ENCODE results near the gene CDC73.

The CDC73 gene

DNA sequence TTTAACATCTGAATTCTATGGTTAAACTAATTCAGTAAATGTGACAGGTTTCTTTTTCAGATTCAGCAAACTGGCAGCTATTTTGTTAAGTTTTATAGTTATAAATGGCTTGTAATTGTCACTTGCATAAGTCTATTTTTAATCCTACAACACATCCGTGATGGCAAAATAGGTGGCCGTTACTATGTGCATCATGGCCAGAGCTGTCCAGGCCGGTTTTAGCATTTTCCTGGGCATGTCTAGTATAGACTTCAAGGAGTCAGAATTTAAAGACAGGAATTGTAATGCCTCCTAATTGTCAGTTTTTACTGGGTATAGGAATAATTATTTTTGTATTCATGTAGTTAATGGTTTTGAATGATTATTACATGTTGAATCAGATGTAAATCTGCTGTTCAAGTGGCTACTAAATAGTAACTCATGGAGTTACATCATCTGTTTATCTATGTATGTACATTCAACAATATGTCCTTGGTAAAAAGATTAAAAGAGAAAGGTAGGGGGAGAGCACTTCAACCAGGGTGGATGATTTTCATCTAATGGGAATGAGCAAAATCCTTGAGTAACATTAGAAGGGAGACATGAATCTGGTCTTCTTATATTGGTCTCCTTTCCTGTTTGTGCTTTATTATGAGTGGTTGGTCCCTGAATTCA is 67.7 kb downstream of the CDC73 start:
- Histone ChIP-seq H3F3A (ENCODE audit: insufficient read depth, low read length) (no peaks in the 10 kb centered on the region), H3K4me1 (ENCODE audit: low read length) (peaks cover 14% of the 10 kb centered on the region), H3K79me2 (ENCODE audit: low read length) (peaks cover 88% of the 10 kb centered on the region), H3K9me3 (replicated peaks; ENCODE audit: insufficient read depth, low read length) (no peaks in the 10 kb centered on the region), H3K27me3 (replicated peaks; ENCODE audit: insufficient read depth, low read length) (no peaks in the 10 kb centered on the region), H3K4me3 (ENCODE audit: low read length) (no peak overlapping the region), H2AFZ (ENCODE audit: low read length) (no peak overlapping the region), H3K9ac (ENCODE audit: low read length) (no peak overlapping the region), H4K20me1 (ENCODE audit: insufficient read depth, low read length) (no peaks in the 10 kb centered on the region; the same call in 1 of the 2 replicates), H3K36me3 (replicated peaks; ENCODE audit: insufficient read depth, low read length) (no peaks in the 10 kb centered on the region; the same call in 1 of the 2 replicates), H3K9me2 (replicated peaks; ENCODE audit: insufficient read depth, low read length) (no peaks in the 10 kb centered on the region), H3K4me2 (ENCODE audit: low read depth, low read length) (no peak overlapping the region), H3K27ac (ENCODE audit: low read length) (no peak overlapping the region)
- no peak for DNase-seq
- TF ChIP-seq, protein P1, sequence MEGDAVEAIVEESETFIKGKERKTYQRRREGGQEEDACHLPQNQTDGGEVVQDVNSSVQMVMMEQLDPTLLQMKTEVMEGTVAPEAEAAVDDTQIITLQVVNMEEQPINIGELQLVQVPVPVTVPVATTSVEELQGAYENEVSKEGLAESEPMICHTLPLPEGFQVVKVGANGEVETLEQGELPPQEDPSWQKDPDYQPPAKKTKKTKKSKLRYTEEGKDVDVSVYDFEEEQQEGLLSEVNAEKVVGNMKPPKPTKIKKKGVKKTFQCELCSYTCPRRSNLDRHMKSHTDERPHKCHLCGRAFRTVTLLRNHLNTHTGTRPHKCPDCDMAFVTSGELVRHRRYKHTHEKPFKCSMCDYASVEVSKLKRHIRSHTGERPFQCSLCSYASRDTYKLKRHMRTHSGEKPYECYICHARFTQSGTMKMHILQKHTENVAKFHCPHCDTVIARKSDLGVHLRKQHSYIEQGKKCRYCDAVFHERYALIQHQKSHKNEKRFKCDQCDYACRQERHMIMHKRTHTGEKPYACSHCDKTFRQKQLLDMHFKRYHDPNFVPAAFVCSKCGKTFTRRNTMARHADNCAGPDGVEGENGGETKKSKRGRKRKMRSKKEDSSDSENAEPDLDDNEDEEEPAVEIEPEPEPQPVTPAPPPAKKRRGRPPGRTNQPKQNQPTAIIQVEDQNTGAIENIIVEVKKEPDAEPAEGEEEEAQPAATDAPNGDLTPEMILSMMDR (IDR thresholded peaks at IDR 0.05; ENCODE audit: low read length) = no peak
- TF ChIP-seq EZH2 (optimal IDR thresholded peaks at IDR 0.05; ENCODE audit: low read depth, low read length) (no peak), EZH2phosphoT487 (IDR thresholded peaks at IDR 0.05; ENCODE audit: low read length) (no peak)

DNA sequence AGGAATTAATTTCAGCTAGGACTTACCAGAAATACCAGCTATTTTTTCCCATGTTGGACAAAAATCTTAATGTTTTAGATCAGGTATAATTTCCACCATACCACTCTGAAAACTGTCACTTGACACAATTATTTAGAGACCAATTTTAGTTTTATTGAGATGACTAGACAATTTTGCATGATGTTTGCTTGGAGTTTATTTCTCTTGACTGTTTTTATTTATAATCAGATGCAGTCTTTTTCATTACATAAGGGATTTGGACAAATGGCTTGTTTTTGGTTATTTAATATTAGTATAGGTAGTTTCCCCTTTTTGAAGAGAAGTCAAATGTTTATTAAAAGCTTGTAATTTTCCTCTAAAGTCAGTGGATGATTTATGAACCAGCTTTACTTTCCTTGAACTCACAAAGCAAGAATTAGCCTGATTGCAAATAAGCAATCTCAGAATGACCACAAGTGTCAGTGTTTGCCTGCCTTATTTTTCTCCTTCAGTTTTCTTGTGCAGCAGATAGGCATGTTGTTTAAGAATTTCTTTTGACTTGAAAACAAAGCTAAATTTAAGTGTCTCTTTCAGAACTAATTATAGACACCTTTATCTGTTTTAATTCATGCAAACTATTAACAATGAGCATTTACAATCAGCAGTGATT is 68.4 kb downstream of the CDC73 start:
- no peaks in the 10 kb centered on the region for H3K27me3 ChIP-seq (replicated peaks; ENCODE audit: insufficient read depth, low read length)
- DNase-seq = peak; percentile 31
- no peak overlapping the region for H3K27ac ChIP-seq (ENCODE audit: low read length)
- no peaks in the 10 kb centered on the region for H3K9me3 ChIP-seq (replicated peaks; ENCODE audit: insufficient read depth, low read length)
- peaks cover 14% of the 10 kb centered on the region for H3K4me1 ChIP-seq (ENCODE audit: low read length)
- H2AFZ ChIP-seq (ENCODE audit: low read length) = no peak overlapping the region
- H3F3A ChIP-seq (ENCODE audit: insufficient read depth, low read length) = no peaks in the 10 kb centered on the region
- no peaks in the 10 kb centered on the region; the same call in 1 of the 2 replicates for H3K36me3 ChIP-seq (replicated peaks; ENCODE audit: insufficient read depth, low read length)
- TF ChIP-seq, protein P1 (IDR thresholded peaks at IDR 0.05; ENCODE audit: low read length) = peak; percentile 42
- no peak for TF ChIP-seq EZH2phosphoT487 (IDR thresholded peaks at IDR 0.05; ENCODE audit: low read length)
- TF ChIP-seq EZH2 (optimal IDR thresholded peaks at IDR 0.05; ENCODE audit: low read depth, low read length) = no peak
- H3K79me2 ChIP-seq (ENCODE audit: low read length) = peaks cover 86% of the 10 kb centered on the region
- no peaks in the 10 kb centered on the region; the same call in 1 of the 2 replicates for H4K20me1 ChIP-seq (ENCODE audit: insufficient read depth, low read length)
- no peak overlapping the region for H3K4me3 ChIP-seq (ENCODE audit: low read length)
- no peak overlapping the region for H3K4me2 ChIP-seq (ENCODE audit: low read depth, low read length)
- H3K9me2 ChIP-seq (replicated peaks; ENCODE audit: insufficient read depth, low read length) = no peaks in the 10 kb centered on the region
- H3K9ac ChIP-seq (ENCODE audit: low read length) = no peak overlapping the region

DNA sequence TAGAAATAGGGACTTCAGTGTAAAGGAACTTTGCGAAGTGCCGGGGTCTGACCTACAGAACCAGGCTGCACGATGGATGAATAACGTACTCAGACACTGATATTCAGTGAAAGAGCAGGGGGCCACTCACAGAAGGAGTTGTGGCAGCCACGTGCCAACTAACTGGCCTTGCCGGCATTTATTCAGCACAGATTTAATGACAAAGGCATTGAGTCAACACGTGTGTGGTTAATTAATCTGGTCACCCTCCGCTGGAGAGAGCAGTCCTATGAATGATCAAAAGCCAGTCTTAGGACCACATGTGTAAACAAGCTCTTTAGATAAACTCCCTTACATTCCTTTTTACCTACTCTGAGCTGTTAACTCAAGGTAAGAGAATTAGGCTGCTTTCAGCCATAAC is 70.8 kb downstream of the CDC73 start:
- Histone ChIP-seq H3K9ac (ENCODE audit: low read length) (no peak overlapping the region), H3K79me2 (ENCODE audit: low read length) (peaks cover 80% of the 10 kb centered on the region), H3K4me2 (ENCODE audit: low read depth, low read length) (no peak overlapping the region), H3K27me3 (replicated peaks; ENCODE audit: insufficient read depth, low read length) (no peaks in the 10 kb centered on the region), H3K27ac (ENCODE audit: low read length) (no peak overlapping the region), H3K36me3 (replicated peaks; ENCODE audit: insufficient read depth, low read length) (no peaks in the 10 kb centered on the region; the same call in 1 of the 2 replicates), H3K9me3 (replicated peaks; ENCODE audit: insufficient read depth, low read length) (no peaks in the 10 kb centered on the region), H2AFZ (ENCODE audit: low read length) (no peak overlapping the region), H3F3A (ENCODE audit: insufficient read depth, low read length) (no peaks in the 10 kb centered on the region), H4K20me1 (ENCODE audit: insufficient read depth, low read length) (no peaks in the 10 kb centered on the region; the same call in 1 of the 2 replicates), H3K9me2 (replicated peaks; ENCODE audit: insufficient read depth, low read length) (no peaks in the 10 kb centered on the region), H3K4me3 (ENCODE audit: low read length) (no peak overlapping the region), H3K4me1 (ENCODE audit: low read length) (peaks cover 14% of the 10 kb centered on the region)
- no peak for TF ChIP-seq EZH2phosphoT487 (IDR thresholded peaks at IDR 0.05; ENCODE audit: low read length)
- TF ChIP-seq, protein P1 (IDR thresholded peaks at IDR 0.05; ENCODE audit: low read length) = no peak
- TF ChIP-seq EZH2 (optimal IDR thresholded peaks at IDR 0.05; ENCODE audit: low read depth, low read length) = no peak
- no peak for DNase-seq

All from MM.1S (cell line).